HG03039 (cell line): ENCODE data around the gene VAC14.

Source experiments
- ATAC-seq: cut with Tn5 transposase; IDR thresholded peaks from one replicate; pipeline ENCODE4 v1.9.1; 2021; ENCODE audit warnings: mild to moderate bottlenecking, moderate library complexity; ENCODE audit not compliant: unreplicated experiment

The VAC14 gene

DNA sequence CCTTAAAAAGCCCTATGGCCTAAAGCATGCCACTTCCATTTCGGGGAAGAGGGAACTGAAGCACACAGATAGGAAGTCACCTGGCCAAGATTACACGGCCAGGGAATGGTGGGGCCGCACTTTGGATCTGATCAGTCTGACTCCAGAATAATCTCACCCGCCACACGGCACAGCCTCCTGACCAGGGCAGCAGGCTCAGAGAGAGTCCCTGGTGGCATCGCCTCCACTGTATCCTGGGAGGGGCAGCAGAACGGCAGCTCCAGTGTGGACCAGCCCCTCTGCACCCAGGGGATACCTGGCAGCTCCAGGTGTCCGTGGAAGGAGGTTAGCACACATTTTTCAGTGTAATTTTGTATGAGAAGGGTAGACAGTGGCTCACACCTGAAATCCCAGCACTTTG is 35.5 kb downstream of the VAC14 start:
- ATAC-seq: no peak

- ATAC-seq: no peak
Observed at GRCh38 chr16:70764632-70765031, 36.3 kb downstream of the VAC14 start.

DNA sequence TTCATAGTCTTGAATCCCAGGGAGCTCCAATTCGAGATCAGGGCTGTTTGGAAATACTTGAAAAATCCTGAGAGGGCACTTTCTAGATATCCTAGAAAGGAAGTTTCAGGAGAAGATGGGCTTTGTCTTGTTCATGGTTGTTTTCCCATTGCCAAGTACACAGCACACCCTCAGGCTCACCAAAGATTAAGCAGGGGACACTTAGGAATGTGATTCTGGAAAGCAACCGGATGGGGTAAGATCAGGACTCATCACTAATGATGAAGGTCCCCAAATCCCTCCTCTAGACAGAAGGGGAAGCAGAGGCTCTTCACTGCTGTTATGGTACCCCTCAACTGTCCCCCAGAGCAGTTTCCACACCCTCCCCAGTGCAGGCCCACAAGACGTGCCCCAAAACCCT is 40.7 kb downstream of the VAC14 start:
- no peak for ATAC-seq

DNA sequence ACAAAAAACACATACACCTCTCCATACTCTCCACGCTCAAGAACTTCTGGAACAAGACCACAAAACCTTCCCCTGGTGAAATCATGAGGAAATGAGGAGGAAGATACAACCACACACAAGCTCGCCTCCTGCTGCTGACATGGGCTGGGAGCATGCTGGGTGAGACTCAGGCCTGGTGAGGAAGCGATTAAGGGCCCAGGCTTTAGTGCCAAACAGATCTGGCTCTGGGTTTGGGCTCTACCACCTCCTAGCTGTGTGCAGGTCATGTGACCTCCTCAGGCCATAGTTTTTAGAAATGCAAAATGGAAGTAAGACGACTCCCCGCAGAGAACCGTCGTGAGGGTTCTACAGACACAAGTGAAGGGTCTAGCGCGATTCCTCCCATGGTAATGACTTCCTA is 41.3 kb downstream of the VAC14 start:
- no peak for ATAC-seq

- no peak for ATAC-seq
Observed at GRCh38 chr16:70758786-70759185, 42.2 kb downstream of the VAC14 start.

- ATAC-seq: no peak
Observed at GRCh38 chr16:70757183-70757582, 43.8 kb downstream of the VAC14 start.

DNA sequence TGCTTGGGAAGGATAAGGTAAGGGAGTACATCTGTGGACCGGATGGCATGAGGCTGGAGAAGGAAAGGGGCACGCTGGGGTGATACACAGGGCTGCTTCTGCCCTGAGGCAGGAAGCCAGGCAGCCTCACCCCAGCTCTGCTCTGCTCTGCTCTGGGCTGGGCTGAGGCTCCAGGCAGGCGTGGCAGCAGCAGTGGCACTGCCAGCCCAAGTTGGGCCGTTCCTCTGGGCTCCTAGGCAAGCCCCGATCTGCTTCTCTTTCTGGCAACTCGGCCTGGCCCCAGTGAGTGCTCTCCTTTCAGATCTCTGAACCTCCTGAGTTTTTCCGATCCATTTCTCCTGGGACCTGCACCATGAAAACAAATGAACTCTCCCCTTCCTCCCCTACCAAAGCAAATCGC is 44.9 kb downstream of the VAC14 start:
- no peak for ATAC-seq

DNA sequence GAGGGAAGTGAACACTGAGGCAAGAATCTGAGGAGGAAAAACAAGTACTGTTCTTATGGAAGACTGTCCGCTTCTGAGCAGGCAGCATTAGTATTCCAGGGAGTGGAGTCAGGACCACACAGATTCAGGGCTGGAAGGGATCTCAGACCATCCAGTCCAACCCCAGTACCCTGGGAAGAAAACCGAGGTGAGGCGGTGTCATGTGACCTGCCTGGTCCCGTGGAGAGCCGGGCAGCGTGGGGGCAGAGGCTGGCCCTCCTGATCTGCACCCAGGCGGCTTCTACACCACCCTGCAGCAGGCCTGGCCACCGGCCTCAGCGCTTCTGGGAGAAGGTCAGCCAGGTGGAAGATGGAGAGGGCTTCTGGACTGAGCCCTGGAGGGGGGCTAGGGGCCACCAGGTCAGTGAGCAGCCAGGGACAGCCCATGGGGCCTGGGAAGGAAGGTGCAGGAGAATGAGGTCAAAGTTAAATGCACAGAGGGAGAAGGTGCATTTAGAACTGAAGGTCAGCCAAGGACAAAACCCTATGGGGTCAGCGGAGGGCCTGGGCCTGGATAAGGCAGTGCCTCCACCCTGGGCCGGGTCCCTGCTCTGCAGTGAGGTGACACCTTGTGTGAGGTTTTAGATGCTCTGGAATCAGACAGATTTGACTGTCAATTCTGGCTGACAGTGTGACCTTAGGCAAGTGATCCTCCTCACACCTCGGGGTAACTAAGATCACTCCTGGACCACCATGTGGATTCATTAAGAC is 45.9 kb downstream of the VAC14 start:
- ATAC-seq: no peak

DNA sequence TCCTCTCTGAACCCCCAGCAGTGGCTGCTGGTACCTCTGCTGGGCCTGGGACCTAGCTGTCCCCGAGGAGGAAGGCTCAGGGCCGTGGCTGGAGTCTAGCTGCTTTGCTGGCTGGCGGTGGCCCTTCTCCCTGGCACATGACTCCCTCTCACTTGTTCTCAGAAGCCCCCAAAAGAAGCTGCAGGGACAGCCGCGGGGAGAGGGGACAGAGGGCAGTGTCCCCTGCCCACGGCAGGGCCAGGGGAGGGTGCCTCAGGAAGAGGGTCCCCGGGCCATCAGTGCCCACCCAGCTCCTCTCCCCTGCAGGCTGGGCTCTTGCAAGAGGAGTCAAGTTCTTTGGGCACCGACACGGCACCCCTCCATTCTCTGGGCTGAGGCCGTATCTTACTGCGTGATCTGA is 46.6 kb downstream of the VAC14 start:
- ATAC-seq: no peak

DNA sequence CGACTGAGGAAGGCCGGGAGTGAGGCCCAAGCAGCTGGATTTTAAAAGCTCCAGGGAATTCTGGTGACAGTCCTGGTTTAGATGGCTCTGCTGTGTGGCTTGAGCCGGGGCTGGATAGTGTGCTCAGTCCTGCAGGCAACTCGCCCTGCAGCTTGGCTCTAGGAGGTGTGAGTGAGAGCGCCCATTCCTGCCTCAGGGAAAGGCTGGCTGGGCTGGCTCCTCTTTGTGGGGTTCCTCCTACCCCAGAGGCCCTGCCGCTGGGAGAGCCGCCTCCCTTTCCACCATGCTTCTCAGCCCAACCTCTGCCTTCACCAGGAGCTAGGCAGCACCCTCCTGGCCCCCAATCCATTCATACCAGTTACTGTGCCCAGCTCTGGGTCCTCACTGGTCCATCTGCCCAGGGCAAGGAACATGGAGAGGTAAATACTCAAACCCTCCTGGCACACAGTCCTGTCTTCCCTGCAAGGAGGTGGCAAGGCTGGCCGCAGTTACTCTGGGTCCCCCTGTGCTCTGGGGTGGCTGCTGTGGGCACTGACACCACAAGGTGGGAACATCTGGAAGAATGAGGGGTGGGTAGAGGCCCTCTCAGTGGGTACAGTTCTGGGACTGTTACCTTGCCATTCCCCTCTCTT is 47.1 kb downstream of the VAC14 start:
- ATAC-seq: no peak

DNA sequence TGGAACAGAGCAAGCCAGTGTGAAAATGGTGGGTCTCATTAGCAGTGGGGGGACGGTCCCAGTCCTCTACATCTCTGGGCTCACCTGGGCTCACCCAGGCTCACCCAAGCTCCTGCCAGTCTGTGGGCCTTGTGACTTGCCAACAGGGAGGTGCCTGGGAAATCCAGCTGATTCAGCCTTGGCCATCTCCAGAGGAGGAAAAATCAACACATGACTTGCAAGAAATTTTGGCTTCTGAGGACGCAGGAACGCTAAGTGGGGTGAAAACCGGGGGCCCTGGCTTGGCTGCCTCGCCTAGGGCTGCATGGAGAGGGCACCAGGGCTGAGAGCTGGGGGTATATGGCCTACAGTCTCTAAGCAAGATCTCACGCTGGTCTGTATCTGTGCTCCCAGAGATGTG is 47.7 kb downstream of the VAC14 start:
- ATAC-seq: no peak

DNA sequence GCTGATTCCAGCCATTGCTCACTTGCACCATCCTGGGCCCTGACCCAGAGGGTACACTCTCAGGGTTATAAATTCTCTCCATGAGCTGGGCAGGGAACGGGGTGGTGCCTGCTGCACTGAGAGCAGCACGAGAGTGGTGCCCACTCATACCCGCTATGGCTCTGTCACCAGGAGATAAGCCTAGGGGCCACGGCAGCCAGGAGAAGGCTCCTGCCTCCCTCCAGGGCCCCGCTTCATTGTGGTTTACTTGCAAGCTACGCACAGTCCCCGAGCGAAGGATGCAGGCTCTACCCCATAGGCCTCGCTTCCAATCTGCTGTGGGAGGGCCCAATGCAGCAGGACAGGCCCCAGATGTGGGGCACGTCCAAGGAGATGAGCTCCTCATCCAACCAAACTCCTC is 48.5 kb downstream of the VAC14 start:
- ATAC-seq: no peak

DNA sequence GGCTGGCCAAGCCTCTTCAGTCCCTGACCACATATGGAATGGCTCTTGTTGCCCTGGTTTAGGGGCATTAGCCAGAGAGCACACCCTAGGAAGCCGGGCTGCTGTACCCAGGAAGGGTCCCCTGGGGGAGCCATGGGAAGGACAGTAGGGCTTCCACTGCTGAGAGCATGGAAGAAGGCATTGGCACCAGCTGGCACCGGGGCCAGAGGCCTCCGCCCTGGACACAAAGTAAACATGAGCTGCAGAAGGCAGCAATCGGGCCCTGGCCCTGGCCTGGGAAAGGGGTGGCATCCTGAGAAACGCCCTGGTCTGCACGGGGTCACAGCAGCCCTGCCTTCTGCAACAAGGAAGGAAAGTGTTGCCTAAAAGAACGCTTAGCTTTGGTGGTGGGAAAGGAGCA is 49.4 kb downstream of the VAC14 start:
- ATAC-seq: no peak

GRCh38 chr16:70750893-70751467 is 50.0 kb downstream of the VAC14 start:
- no peak for ATAC-seq

GRCh38 chr16:70749681-70750601 is 51.0 kb downstream of the VAC14 start:
- ATAC-seq: no peak

DNA sequence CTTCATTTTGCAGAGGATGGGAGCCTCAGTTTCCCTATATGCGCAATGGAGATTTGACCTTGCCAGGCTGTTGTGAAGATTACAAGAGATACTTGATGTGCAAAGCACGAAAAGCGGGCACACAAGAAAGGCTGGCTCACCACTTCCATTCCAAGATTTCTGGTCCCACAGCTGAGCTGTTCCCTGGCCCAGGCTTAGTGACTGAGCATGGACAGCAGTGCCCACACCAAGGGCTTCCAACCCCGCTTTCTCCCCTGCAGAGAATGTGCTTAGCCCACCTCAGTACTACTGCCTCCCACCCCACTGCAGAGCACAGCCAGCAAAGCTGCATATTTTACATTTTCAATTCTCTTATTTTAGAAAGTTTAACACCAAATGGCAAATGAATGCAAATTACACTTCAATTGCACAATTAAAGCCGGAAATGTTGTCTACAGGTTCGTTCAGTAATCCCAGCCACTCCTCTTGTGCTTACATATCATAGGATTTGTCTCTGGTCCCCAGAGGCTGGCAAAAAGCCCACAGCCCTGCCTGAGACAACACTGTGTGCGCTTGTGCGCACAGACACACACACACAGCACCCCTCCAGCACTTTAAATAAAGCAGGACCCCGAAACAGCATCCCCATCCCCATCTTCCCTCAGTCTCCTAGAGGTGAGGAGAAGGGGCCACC is 51.8 kb downstream of the VAC14 start:
- ATAC-seq: no peak

DNA sequence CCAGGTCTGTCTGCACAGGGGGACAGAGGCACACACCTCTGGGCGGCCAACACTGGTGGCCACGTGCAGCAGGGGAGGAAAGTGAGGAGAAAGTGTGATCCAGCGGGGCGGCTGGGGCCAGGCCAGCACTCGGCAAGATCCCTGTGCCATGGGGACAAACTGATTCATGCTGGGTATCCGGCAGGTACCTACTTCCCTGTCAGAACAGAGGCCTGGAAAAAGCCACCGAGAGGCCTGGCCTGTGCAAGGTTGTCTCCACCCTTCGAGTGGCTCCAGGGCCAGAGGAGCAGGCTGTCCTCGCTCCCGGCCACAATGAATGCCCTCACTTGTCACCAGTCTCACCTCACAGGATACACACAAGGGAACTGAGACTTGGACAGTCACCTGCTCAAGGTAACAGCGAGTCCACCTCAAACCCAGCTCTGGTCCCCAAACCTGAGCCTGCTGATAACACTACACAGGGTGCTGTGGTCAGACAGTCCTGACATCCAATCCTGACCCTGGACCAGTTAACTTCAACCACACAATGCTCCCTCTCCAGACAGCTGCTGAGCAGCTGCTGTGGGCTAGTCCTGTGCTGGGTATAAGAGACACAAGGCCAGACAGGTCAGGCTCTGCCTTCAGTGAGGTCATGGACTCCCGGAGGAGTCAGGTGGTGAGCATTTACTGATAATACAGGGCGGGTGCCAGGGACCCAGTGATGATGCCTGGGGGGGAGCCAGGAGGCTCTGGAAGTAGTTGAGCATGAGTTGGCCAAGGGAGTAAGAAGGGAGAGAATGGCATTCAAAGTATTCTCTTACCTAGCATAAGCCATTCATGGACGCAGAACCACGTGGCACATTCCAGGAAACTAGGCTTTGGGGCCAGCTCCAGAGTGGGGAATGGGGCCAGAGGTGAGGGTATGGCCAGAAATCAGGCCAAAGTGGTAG is 53.0 kb downstream of the VAC14 start:
- no peak for ATAC-seq

GRCh38 chr16:70746708-70747424 is 54.1 kb downstream of the VAC14 start:
- ATAC-seq: no peak

DNA sequence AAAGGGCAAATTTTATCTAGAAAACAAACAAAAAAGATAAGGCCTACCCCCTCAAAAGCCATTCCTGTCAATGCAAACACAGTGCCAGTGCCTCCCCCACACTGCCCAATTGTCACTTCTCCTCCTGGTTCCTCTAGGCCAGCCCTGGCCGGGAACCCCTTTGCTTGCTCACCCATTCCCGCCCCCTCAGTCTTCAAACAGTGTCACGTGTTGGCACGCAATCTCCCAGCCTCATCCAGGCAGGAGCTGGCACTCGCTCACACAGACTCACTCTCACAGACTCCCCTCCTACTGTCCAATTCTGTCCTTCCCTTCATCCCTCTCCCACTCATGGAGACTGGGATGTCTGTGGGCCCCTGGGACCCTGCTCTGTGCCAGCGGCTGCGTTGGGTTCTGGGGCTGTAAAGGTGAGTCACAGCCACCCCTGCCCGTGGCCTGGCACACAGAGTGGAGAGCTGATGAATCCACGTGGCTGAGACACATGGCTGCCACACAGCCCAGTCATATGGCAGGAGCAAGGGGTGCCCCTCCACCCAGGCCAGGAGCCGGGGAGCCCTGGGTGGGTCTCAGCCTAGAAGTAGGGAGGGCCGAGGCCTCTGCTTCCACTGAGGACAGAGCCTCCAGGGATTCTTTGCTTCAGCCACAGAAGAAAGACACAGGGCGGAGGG is 54.8 kb downstream of the VAC14 start:
- ATAC-seq: no peak
